Testis (tissue), 3 donors: ENCODE results near the gene ADIPOR1. TPM values are rescaled to one million over a fixed set of nuclear protein-coding genes. Genes with fewer than 3 reads are reported as not detected.
"Not testable (repeated sequence)": the region's sequence is repeated elsewhere in the genome, so short reads cannot be mapped to it uniquely, and the experiment has no call there.

ENCODE experiments used
- DNase-seq: peaks from one replicate; pipeline ENCODE4 v3.0.0-alpha.2; 2019
- H3K27ac ChIP-seq, 2 donors: fragments of 200-600 bp; sonication (generic); one replicate each; pipeline ENCODE4 v1.5.1; 2019
- H3K27me3 ChIP-seq: fragments of 200-600 bp; sonication (generic); one replicate; pipeline ENCODE4 v1.5.1; 2019
- H3K36me3 ChIP-seq: fragments of 200-600 bp; sonication (generic); one replicate; pipeline ENCODE4 v1.5.1; 2017; ENCODE audit warnings: low read depth; ENCODE audit errors: missing control alignments
- H3K4me1 ChIP-seq: fragments of 200-600 bp; sonication (generic); one replicate; pipeline ENCODE4 v1.5.1; 2019
- H3K4me3 ChIP-seq, 2 donors: fragments of 200-600 bp; sonication (generic); one replicate each; pipeline ENCODE4 v1.5.1; 2017 to 2019
- H3K9me3 ChIP-seq: fragments of 200-600 bp; sonication (generic); one replicate; pipeline ENCODE4 v1.5.1; 2017
- CTCF ChIP-seq, 3 experiments: fragments of 450-650 bp in 2 of 3; fragments of 200-600 bp in 1 of 3; sonication (generic) in 1 of 3; IDR thresholded peaks; one replicate each; pipeline ENCODE4 v1.5.1; 2016 to 2019; ENCODE audit warnings: antibody characterized with exemption in 3 of 3, mild to moderate bottlenecking in 2 of 3, moderate library complexity in 1 of 3
- POLR2A ChIP-seq: fragments of 450-650 bp; IDR thresholded peaks from one replicate; pipeline ENCODE4 v1.6.1; 2017; ENCODE audit warnings: antibody characterized with exemption, mild to moderate bottlenecking, moderate library complexity
- WGBS, 2 donors: methylation state at CpG; one replicate each; pipeline ENCODE4 v1.1.5; 2018; 5-methylcytosine and 5-hydroxymethylcytosine counted together
- intact Hi-C: fragments of 100-400 bp; cut with DNase I; formaldehyde crosslinking; loops from one replicate; pipeline ENCODE4 v1.15.1; 2023; ENCODE audit warnings: low total_unique reads
- polyA plus RNA-seq: library from polyadenylated mRNA; stranded (reverse); fragments of 350-450 nt; fragmentation: Illumina TruSeq; extraction: RNeasy Lipid Tissue Mini Kit (QIAGEN cat#74804); gene quantifications from one replicate; pipeline ENCODE4 v1.2.3, GENCODE V29; 2014; ENCODE audit warnings: low read depth, low replicate concordance; ENCODE audit not compliant: insufficient read depth
- total RNA-seq, 2 donors: library from RNA; depleted of rRNA; stranded (reverse); fragments of >200 nt; gene quantifications; one replicate each; pipeline ENCODE4 v1.2.3, GENCODE V29; 2016

The ADIPOR1 gene
- total and polyA plus RNA-seq, 3 donors from 2014 or later, result 114 to 164 (median 157) TPM

- no peak for DNase-seq
- H3K27me3 ChIP-seq, result no peaks in the 10 kb centered on the region
- no peak for TF ChIP-seq CTCF (IDR thresholded peaks at IDR 0.05)
- no peak for TF ChIP-seq POLR2A
- H3K36me3 ChIP-seq, result no peaks in the 10 kb centered on the region
- no peaks in the 10 kb centered on the region for H3K4me1 ChIP-seq
- 81 to 83% methylated on average over 5 of the region's 5 CpGs for WGBS, 2 donors
- no peak overlapping the region for H3K4me3 ChIP-seq
- H3K9me3 ChIP-seq, result no peaks in the 10 kb centered on the region
- no peak overlapping the region for H3K27ac ChIP-seq
- intact Hi-C loops, result no loop called here
Measured at GRCh38 chr1:202944438-202944921, 13.6 kb downstream of the ADIPOR1 start.

- Histone ChIP-seq H3K27ac (no peak overlapping the region), H3K36me3 (no peaks in the 10 kb centered on the region), H3K4me3 (no peak overlapping the region), H3K4me1 (no peaks in the 10 kb centered on the region), H3K9me3 (no peaks in the 10 kb centered on the region), H3K27me3 (no peaks in the 10 kb centered on the region)
- no peak for TF ChIP-seq POLR2A
- no peak for TF ChIP-seq CTCF (IDR thresholded peaks at IDR 0.05)
- intact Hi-C loops, result no loop called here
- WGBS, 2 donors, result 80 to 100% methylated on average over 1 of the region's 1 CpG
- no peak for DNase-seq
Measured at GRCh38 chr1:202942426-202942825, 15.7 kb downstream of the ADIPOR1 start.

- no peaks in the 10 kb centered on the region for H3K27me3 ChIP-seq
Measured at GRCh38 chr1:202941372-202941771, 16.7 kb downstream of the ADIPOR1 start.

GRCh38 chr1:202940561-202940960 lies 17.6 kb downstream of the ADIPOR1 start:
- intact Hi-C loops, result no loop called here
- H3K9me3 ChIP-seq, result no peaks in the 10 kb centered on the region
- no peak overlapping the region for H3K27ac ChIP-seq
- H3K27me3 ChIP-seq, result no peaks in the 10 kb centered on the region
- no peak for DNase-seq
- no peaks in the 10 kb centered on the region for H3K4me1 ChIP-seq
- no peak for TF ChIP-seq POLR2A
- no peak for TF ChIP-seq CTCF (IDR thresholded peaks at IDR 0.05)
- no peaks in the 10 kb centered on the region for H3K36me3 ChIP-seq
- H3K4me3 ChIP-seq, result no peak overlapping the region

More at GRCh38 chr1:202941372-202941771, 16.7 kb downstream of the ADIPOR1 start:
- Histone ChIP-seq H3K9me3 (no peaks in the 10 kb centered on the region), H3K27ac (no peak overlapping the region), H3K36me3 (no peaks in the 10 kb centered on the region), H3K4me1 (no peaks in the 10 kb centered on the region), H3K4me3 (no peak overlapping the region)
- DNase-seq, result no peak
- no peak for TF ChIP-seq POLR2A
- no peak for TF ChIP-seq CTCF (IDR thresholded peaks at IDR 0.05)
- WGBS, 2 donors, result 80 to 87% methylated on average over 4 of the region's 4 CpGs
- intact Hi-C loops, result no loop called here

- no peak for TF ChIP-seq POLR2A
- TF ChIP-seq CTCF (IDR thresholded peaks at IDR 0.05), result no peak
- Histone ChIP-seq H3K4me3 (no peak overlapping the region), H3K9me3 (no peaks in the 10 kb centered on the region), H3K4me1 (no peaks in the 10 kb centered on the region), H3K27me3 (no peaks in the 10 kb centered on the region), H3K27ac (no peak overlapping the region), H3K36me3 (no peaks in the 10 kb centered on the region)
- WGBS, 2 donors, result 79% methylated on average over 5 of the region's 5 CpGs
- intact Hi-C loops, result no loop called here
- DNase-seq, result no peak
Measured at GRCh38 chr1:202938287-202938925, 19.7 kb downstream of the ADIPOR1 start.

- H3K9me3 ChIP-seq, H3K36me3 ChIP-seq, H3K27ac ChIP-seq, DNase-seq, H3K4me3 ChIP-seq, H3K4me1 ChIP-seq, intact Hi-C loops, H3K27me3 ChIP-seq: not testable (repeated sequence)
- WGBS, 2 donors, result 100% methylated on average over 1 to 2 of the region's 6 CpGs
Measured at GRCh38 chr1:202936409-202936808, 21.7 kb downstream of the ADIPOR1 start.
